Fibroblast of the aortic adventitia (primary cell): ENCODE measurements around the gene NCOA5. TPM values are rescaled to one million over a fixed set of nuclear protein-coding genes. Genes with fewer than 3 reads are reported as not detected.
A peak's percentile ranks its signal among the peaks of the same experiment; 100 is the strongest.

ENCODE experiments used
- DNase-seq: peaks from one replicate; pipeline ENCODE4 v3.0.0-alpha.2; 2010; ENCODE audit warnings: low read depth
- H3K4me3 ChIP-seq: 2 replicates; pipeline ENCODE4 v1.5.1; 2011; ENCODE audit warnings: low read depth, mild to moderate bottlenecking, control low read depth, low read length, moderate library complexity
- total RNA-seq: library from RNA; depleted of rRNA; stranded (reverse); fragments of >200 nt; gene quantifications from 2 replicates; pipeline ENCODE4 v1.2.3, GENCODE V29; 2012; ENCODE audit warnings: low replicate concordance
- TF ChIP-seq, protein P1 (sequence below): IDR thresholded peaks from 2 replicates; pipeline ENCODE4 v1.5.1; 2011; ENCODE audit warnings: mild to moderate bottlenecking, low read length, control low read depth, inconsistent platforms; ENCODE audit not compliant: insufficient read depth

NCOA5 gene
- total RNA-seq, 1 donor: 24.0 TPM

DNA sequence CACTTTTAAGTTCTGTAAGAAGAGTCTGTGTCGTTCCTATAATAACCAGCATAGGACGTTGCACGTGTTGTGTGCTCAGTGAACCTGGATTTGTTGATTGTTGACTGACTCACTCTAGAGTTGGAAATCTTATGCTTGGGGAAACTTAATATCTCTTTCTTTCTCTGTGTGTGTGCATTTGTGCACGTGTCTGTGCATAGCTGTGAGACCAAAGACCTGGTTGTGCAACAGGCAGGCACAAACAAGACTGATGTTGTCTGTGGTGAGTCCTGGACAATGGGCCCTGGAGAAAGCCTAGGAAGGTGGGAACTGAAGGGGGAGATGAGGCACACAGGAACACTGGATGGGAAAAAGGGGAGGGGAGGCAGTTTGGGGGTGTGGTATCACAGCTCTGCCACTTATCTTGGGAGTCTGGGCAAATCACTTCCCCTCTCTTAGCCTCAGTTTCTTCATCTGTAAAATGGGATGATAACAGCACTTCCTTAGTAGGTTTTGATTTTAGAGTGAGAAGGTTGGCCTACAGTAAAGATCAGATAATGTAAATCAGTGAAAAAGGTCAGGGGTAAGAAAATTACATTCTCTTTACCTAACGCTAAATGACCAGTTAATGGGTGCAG lies 36.8 kb upstream of the NCOA5 start:
- no peak overlapping the region for H3K4me3 ChIP-seq
- TF ChIP-seq, protein P1, sequence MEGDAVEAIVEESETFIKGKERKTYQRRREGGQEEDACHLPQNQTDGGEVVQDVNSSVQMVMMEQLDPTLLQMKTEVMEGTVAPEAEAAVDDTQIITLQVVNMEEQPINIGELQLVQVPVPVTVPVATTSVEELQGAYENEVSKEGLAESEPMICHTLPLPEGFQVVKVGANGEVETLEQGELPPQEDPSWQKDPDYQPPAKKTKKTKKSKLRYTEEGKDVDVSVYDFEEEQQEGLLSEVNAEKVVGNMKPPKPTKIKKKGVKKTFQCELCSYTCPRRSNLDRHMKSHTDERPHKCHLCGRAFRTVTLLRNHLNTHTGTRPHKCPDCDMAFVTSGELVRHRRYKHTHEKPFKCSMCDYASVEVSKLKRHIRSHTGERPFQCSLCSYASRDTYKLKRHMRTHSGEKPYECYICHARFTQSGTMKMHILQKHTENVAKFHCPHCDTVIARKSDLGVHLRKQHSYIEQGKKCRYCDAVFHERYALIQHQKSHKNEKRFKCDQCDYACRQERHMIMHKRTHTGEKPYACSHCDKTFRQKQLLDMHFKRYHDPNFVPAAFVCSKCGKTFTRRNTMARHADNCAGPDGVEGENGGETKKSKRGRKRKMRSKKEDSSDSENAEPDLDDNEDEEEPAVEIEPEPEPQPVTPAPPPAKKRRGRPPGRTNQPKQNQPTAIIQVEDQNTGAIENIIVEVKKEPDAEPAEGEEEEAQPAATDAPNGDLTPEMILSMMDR: no peak
- DNase-seq: no peak

DNA sequence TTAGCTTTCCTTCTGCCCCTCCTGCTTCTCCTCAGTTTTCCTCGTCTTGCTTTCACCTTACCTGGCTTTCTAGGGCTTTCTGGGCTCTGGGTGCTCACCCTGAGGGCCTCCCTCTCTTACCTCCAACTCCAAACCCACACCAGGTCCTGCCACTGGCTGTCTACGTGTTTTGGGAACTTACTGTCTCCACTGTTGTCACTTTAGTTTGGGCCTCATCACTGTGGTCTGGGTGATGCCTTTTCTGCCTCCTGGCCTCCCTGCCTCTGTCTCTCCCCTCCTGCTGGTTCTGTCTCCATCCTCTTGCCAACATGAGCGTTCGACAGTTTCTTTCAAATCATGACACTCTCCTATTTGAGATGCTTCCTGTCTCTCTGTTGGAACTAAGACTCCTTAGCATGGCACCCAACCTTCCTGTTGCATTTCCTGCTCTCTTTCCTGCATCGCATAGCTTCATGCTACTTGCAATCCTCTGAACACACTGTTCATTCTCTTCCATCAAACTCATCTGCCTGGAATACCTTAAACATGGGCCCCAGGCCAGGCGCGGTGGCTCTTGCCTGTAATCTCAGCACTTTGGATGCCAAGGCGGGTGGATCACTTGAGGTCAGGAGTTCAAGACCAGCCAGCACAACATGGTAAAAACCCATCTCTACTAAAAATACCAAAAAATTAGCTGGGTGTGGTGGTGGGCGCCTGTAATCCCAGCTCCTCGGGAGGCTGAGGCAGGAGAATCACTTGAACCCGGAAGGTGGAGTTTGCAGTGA lies 33.9 kb upstream of the NCOA5 start:
- TF ChIP-seq, protein P1: no peak
- no peak for DNase-seq
- no peak overlapping the region for H3K4me3 ChIP-seq

DNA sequence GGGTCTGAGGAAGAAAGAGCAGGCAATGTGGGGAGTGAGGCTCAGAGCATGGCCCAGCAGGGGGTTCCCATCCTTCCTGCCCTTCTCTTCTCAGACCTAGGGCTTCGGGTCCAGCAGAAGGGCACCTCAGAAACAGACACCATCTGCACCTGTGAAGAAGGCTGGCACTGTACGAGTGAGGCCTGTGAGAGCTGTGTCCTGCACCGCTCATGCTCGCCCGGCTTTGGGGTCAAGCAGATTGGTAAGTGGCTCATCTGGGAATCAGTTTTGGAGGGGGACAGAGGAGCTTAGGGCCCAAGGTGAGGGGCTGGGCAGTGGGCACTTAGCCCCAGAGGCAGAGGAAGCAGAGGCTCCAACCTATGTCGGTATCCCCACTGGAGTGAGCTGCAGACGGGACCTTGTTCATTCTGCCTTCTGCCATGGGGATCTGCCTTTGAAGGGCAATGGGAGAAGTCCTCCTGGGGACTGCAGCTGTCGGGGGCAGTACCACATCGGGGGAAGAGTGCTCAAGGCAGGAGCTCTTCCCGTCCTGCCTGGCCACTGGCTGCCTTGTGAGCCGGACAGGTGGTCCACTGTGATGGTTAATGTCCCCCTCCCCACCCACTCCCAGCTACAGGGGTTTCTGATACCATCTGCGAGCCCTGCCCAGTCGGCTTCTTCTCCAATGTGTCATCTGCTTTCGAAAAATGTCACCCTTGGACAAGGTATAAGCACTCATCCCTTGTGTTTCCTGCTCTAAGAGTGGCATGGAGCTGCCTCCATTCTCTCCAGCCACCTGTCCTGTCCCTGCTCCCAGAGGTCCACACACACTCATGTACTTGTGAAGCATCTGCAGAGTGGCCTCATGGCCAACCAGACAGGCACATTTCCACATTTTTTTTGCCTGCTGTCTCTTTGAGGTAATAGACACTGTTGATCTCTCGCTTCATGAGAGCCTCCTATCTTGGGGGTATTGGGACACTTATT lies 33.0 kb upstream of the NCOA5 start:
- no peak overlapping the region for H3K4me3 ChIP-seq
- TF ChIP-seq, protein P1: no peak
- no peak for DNase-seq

DNA sequence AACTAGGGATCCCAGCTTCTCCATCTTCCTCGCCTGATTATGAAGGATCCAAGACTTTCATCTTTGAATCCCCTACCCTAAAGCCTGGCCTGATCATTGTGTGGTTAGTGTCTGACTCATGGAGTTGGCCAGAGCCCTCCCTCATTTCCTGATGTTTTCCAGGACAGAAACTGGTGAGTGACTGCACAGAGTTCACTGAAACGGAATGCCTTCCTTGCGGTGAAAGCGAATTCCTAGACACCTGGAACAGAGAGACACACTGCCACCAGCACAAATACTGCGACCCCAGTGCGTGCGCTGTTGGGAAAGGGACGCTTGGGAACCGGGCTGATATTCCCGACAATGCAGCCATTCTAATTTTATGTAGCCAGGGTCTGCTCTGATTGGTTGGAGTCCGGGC lies 32.3 kb upstream of the NCOA5 start:
- H3K4me3 ChIP-seq: no peak overlapping the region
- TF ChIP-seq, protein P1: no peak
- peak; percentile 63 for DNase-seq

DNA sequence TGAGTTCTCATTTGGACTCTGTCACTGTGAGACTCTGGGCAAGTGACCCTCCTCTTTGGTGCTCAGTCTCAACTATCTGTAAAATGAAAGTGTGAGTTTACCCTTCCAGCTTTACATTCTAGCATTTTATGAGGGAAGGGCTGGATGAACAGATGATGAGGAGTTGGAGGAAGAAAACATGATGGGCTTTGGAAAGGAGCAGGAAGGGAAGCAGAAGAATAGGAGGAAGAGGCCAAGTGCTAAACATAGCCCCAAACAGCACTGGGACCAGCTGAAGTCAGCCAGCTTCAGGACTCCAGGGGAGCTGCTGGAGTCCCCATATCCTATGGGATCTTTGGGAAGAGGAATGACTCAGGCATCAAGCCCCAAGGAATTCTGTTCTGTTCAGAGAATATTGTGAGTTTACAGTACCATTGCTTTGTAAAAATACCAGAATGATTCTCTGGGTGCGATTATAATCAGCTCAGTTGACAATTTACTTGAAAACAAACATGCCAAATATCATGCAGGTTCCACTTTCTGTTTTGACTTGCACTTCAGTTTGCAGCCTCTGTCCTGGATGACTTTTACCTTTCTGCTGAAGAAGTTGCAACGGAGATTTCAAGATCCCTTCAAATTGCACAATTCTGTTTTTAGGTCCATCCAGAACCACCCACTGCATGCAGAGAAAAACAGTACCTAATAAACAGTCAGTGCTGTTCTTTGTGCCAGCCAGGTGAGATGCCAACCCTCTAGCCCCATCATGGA lies 31.6 kb upstream of the NCOA5 start:
- no peak for DNase-seq
- no peak overlapping the region for H3K4me3 ChIP-seq
- TF ChIP-seq, protein P1: no peak

DNA sequence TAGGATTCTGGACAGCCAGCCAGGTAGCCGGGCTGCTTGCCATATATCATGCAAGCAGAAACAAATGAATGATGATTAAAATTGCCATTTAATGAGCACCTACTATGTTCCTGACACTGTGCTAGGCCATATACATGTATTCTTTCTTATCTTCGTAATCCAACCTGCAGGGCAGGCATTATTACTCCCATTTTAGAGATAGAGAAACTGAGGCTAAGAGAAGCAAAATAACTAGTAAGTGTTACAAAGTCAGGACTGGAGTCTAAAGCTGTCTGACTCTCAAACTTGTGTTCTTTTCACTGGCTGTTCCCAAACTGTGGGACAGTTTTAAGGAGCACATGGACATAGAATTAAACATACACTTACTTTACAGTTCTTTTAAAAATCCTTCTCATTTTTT lies 30.4 kb upstream of the NCOA5 start:
- H3K4me3 ChIP-seq: no peak overlapping the region
- no peak for DNase-seq
- TF ChIP-seq, protein P1: no peak
